Prostate gland (tissue), 2 donors: ENCODE data around the gene HDLBP. TPM values are rescaled to one million over a fixed set of nuclear protein-coding genes. Genes with fewer than 3 reads are reported as not detected.

Experiments
- DNase-seq: peaks from one replicate; pipeline ENCODE4 v3.0.0-alpha.2; 2019; ENCODE audit warnings: low spot score
- H3K27ac ChIP-seq, 2 donors: fragments of 200-600 bp; sonication (generic); 2 replicates each; pipeline ENCODE4 v1.5.1; 2017 to 2019
- H3K27me3 ChIP-seq: fragments of 200-600 bp; sonication (generic); replicated peaks from 2 replicates; pipeline ENCODE4 v1.5.1; 2019; ENCODE audit not compliant: insufficient read depth
- H3K36me3 ChIP-seq, 2 donors: fragments of 200-600 bp; sonication (generic); 1 replicate in 1 of 2; 2 replicates in 1 of 2; pipeline versions ENCODE4 v1.5.1 to v1.8.1; 2017 to 2019
- H3K4me1 ChIP-seq: fragments of 200-600 bp; sonication (generic); replicated peaks from 2 replicates; pipeline ENCODE4 v1.5.1; 2019
- H3K4me3 ChIP-seq, 2 donors: fragments of 200-600 bp; sonication (generic); 2 replicates each; pipeline ENCODE4 v1.5.1; 2017 to 2019
- H3K9me3 ChIP-seq: fragments of 200-600 bp; sonication (generic); 2 replicates; pipeline ENCODE4 v1.5.1; 2017
- POLR2A ChIP-seq: fragments of 450-650 bp; IDR thresholded peaks from one replicate; pipeline ENCODE4 v1.6.1; 2016; ENCODE audit warnings: antibody characterized with exemption, mild to moderate bottlenecking
- POLR2AphosphoS5 ChIP-seq: sonication (generic); formaldehyde crosslinking; IDR thresholded peaks from one replicate; pipeline ENCODE4 v1.6.1; 2017; ENCODE audit warnings: antibody characterized with exemption
- WGBS: methylation state at CpG from one replicate; pipeline ENCODE4 v1.1.5; 2018; 5-methylcytosine and 5-hydroxymethylcytosine counted together
- intact Hi-C: fragments of 100-400 bp; cut with DNase I; formaldehyde crosslinking; loops from one replicate; pipeline ENCODE4 v1.14.2; 2022
- total RNA-seq, 2 donors: library from RNA; depleted of rRNA; stranded (reverse); fragments of >200 nt; gene quantifications; one replicate each; pipeline ENCODE4 v1.1.0, GENCODE V29; 2016
- TF ChIP-seq, protein P1 (sequence below), 4 experiments: fragments of 200-600 bp in 2 of 4; fragments of 450-650 bp in 2 of 4; sonication (generic) in 2 of 4; IDR thresholded peaks; 1 replicate in 3 of 4; 2 replicates in 1 of 4; pipeline ENCODE4 v1.5.1; 2016 to 2019; ENCODE audit warnings: antibody characterized with exemption in 4 of 4, mild to moderate bottlenecking in 2 of 4, moderate library complexity in 2 of 4

The HDLBP gene
- total RNA-seq, 2 donors from 2014 or later = 529 to 612 TPM

DNA sequence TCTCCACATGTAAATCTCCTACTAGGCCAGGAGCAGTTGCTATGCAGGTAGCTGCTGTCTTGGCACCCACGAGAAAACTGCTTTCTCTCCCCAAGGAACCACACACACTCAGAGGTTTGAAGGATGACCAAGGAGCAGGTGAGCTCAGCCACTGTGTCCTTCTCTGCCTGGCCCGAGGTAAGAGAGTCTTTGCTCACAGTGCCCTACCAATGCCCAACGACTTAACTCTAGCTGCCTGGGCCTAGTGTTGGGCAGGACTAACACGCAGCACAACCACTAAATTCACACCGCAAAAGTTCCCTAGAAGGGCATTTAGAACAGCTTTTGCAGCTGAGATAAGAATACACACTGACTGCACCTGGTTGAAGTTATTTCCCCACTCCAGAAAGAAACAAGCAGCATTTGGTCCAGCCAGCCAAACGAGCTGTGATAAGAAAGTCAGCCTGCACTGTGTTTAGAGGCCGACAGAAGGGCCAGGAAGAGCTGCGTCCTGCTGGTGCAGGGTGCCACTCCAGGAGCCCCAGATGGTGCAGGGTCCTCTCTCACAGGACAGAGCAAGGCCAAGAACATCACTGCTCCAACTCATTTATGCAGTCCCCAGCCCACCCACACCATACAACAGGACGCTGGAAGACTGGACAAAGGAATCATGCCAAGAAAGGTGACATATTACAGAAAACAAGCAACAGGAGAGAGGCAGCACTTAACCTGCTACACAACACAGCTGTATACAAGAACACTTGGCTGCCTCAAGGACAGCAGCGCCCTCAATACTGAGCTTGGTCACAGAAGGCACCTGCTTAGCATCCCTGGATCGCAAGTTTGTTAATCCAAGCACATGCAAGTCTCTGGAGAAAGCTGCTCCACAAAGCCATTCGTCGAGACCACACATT lies 12.5 kb downstream of the HDLBP start:
- no peak overlapping the region for H3K27ac ChIP-seq
- intact Hi-C loops = no loop called here
- H3K4me1 ChIP-seq = no peaks in the 10 kb centered on the region
- TF ChIP-seq POLR2A (no peak), POLR2AphosphoS5 (no peak)
- TF ChIP-seq, protein P1, sequence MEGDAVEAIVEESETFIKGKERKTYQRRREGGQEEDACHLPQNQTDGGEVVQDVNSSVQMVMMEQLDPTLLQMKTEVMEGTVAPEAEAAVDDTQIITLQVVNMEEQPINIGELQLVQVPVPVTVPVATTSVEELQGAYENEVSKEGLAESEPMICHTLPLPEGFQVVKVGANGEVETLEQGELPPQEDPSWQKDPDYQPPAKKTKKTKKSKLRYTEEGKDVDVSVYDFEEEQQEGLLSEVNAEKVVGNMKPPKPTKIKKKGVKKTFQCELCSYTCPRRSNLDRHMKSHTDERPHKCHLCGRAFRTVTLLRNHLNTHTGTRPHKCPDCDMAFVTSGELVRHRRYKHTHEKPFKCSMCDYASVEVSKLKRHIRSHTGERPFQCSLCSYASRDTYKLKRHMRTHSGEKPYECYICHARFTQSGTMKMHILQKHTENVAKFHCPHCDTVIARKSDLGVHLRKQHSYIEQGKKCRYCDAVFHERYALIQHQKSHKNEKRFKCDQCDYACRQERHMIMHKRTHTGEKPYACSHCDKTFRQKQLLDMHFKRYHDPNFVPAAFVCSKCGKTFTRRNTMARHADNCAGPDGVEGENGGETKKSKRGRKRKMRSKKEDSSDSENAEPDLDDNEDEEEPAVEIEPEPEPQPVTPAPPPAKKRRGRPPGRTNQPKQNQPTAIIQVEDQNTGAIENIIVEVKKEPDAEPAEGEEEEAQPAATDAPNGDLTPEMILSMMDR (IDR thresholded peaks at IDR 0.05) = no peak
- H3K27me3 ChIP-seq = no peaks in the 10 kb centered on the region
- no peak for DNase-seq
- no peak overlapping the region for H3K4me3 ChIP-seq
- H3K9me3 ChIP-seq = no peaks in the 10 kb centered on the region
- WGBS = 73% methylated on average over 13 of the region's 13 CpGs
- no peaks in the 10 kb centered on the region for H3K36me3 ChIP-seq

DNA sequence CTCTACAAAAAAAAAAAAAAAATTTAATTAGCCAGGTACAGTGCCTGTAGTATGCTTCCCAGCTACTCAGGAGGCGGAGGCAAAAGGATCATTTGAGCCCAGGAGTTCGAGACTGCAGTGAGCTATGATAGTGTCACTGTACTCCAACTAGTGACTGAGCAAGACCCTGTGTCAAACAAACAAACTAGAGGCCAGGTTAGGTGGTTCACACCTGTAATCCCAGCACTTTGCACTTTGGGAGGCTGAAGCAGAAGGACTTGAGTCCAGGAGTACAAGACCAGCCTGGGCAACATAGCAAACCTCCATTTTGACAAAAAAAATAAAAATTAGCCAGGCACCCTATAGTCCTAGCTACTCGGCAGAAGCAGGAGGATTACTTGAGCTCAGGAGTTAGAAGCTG lies 13.4 kb downstream of the HDLBP start:
- intact Hi-C loops = no loop called here
- 98% methylated on average over 3 of the region's 3 CpGs for WGBS
- Histone ChIP-seq H3K27me3 (no peaks in the 10 kb centered on the region), H3K27ac (no peak overlapping the region), H3K4me1 (no peaks in the 10 kb centered on the region), H3K36me3 (no peaks in the 10 kb centered on the region), H3K9me3 (no peaks in the 10 kb centered on the region), H3K4me3 (no peak overlapping the region)
- TF ChIP-seq, protein P1 (IDR thresholded peaks at IDR 0.05) = no peak
- TF ChIP-seq POLR2AphosphoS5 = no peak
- no peak for TF ChIP-seq POLR2A
- DNase-seq = no peak

DNA sequence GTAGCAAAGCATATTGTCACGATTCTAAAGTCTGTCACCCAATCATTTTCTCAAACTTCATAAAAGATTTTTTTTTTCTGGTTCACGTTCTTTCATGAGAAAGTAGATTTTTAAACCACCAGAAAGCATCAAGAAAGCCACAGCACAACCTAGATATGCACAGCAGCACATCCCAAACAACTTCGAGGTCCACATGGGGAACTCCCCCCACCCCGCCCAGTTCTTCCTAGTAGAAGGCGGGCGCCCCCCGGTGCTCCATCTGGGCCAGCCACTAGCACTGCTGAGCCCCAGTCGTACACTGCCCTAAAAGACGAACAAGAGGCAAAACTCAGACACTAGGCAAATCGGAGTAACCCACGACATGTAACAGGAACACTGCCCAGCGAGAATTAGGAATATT lies 15.5 kb downstream of the HDLBP start:
- 86% methylated on average over 12 of the region's 12 CpGs for WGBS
- intact Hi-C loops = no loop called here
- no peak for DNase-seq
- TF ChIP-seq, protein P1 (IDR thresholded peaks at IDR 0.05) = no peak
- no peak for TF ChIP-seq POLR2AphosphoS5
- TF ChIP-seq POLR2A = no peak
- Histone ChIP-seq H3K4me3 (no peak overlapping the region), H3K36me3 (no peaks in the 10 kb centered on the region), H3K27ac (no peak overlapping the region), H3K27me3 (no peaks in the 10 kb centered on the region), H3K4me1 (no peaks in the 10 kb centered on the region), H3K9me3 (no peaks in the 10 kb centered on the region)

DNA sequence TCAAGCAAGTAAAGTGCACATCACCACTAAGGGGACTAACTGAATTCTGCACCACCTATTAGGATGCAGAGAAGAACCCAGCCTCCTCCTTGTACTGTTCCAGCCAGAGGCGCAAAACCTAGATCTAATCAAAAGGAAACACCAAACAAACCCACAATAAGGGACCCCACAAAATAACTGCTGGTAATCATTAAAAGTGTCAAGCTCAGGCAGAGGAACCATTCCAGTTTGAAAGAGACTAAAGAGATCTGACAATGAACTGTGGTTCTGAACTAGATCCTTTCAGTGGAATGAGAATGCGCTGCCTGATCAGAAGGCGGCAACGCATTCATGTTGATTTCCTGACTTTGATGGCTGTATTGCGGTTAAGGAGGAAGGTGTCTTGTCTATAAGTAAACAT lies 16.8 kb downstream of the HDLBP start:
- Histone ChIP-seq H3K36me3 (no peaks in the 10 kb centered on the region), H3K27ac (no peak overlapping the region), H3K9me3 (no peaks in the 10 kb centered on the region), H3K4me3 (no peak overlapping the region), H3K27me3 (no peaks in the 10 kb centered on the region), H3K4me1 (no peaks in the 10 kb centered on the region)
- DNase-seq = no peak
- TF ChIP-seq POLR2A = no peak
- no peak for TF ChIP-seq POLR2AphosphoS5
- TF ChIP-seq, protein P1 (IDR thresholded peaks at IDR 0.05) = no peak
- intact Hi-C loops = no loop called here
- WGBS = 54% methylated on average over 5 of the region's 5 CpGs

DNA sequence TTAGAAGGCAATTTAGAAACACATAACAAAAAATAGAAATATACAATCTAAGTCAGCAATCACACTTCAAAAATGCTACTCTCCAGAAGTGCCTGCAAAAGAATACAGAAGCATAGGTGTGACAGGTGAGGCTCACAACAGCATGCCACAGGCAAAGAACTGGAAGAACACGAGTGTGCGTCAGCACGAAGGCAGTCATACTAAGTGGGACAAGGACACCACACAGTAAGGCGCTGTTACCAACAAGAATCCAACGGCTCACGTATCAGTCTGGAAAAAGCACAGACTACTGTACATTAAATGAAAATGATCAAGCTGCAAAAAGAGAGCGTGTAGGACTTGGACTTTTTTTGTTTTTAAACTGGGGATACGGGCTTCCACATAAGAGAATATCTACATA lies 18.7 kb downstream of the HDLBP start:
- no peak overlapping the region for H3K4me3 ChIP-seq
- DNase-seq = no peak
- no peak for TF ChIP-seq POLR2AphosphoS5
- no peak for TF ChIP-seq POLR2A
- TF ChIP-seq, protein P1 (IDR thresholded peaks at IDR 0.05) = no peak
- no peaks in the 10 kb centered on the region for H3K36me3 ChIP-seq
- intact Hi-C loops = no loop called here
- no peaks in the 10 kb centered on the region for H3K4me1 ChIP-seq
- WGBS = 97% methylated on average over 8 of the region's 8 CpGs
- no peaks in the 10 kb centered on the region for H3K9me3 ChIP-seq
- no peaks in the 10 kb centered on the region for H3K27me3 ChIP-seq
- no peak overlapping the region for H3K27ac ChIP-seq
